ENCODE measurements around the gene IGSF22.
A peak's percentile ranks its signal among the peaks of the same experiment; 100 is the strongest.

Gene IGSF22

GRCh38 chr11:18726040-18726439, at the start of gene IGSF22:
Gene IGSF22, minus strand, starts transcription at chr11:18726188. Its CDS starts 1,952 bp downstream, at chr11:18724236.
- DNase-seq (ENCODE audit: low spot score): no peak

GRCh38 chr11:18774801-18775200, 48.8 kb upstream of the IGSF22 start:
- DNase-seq (ENCODE audit: low spot score): no peak

GRCh38 chr11:18773681-18774080, 47.7 kb upstream of the IGSF22 start:
- no peak for DNase-seq (ENCODE audit: low spot score)

- no peak for DNase-seq (ENCODE audit: low spot score)
Observed at GRCh38 chr11:18773104-18773503, 47.1 kb upstream of the IGSF22 start.

- DNase-seq (ENCODE audit: low spot score): no peak
Observed at GRCh38 chr11:18772211-18772610, 46.2 kb upstream of the IGSF22 start.

- no peak for DNase-seq (ENCODE audit: low spot score)
Observed at GRCh38 chr11:18771266-18772035, 45.5 kb upstream of the IGSF22 start.

- no peak for DNase-seq (ENCODE audit: low spot score)
Observed at GRCh38 chr11:18770479-18771125, 44.6 kb upstream of the IGSF22 start.

- DNase-seq (ENCODE audit: low spot score): no peak
Observed at GRCh38 chr11:18769802-18770456, 43.9 kb upstream of the IGSF22 start.

GRCh38 chr11:18768978-18769377, 43.0 kb upstream of the IGSF22 start:
- no peak for DNase-seq (ENCODE audit: low spot score)

- DNase-seq (ENCODE audit: low spot score): no peak
Observed at GRCh38 chr11:18768472-18768901, 42.5 kb upstream of the IGSF22 start.

- DNase-seq (ENCODE audit: low spot score): no peak
Observed at GRCh38 chr11:18766015-18766414, 40.0 kb upstream of the IGSF22 start.

- DNase-seq (ENCODE audit: low spot score): no peak
Observed at GRCh38 chr11:18765554-18765953, 39.6 kb upstream of the IGSF22 start.

GRCh38 chr11:18761741-18762140, 35.8 kb upstream of the IGSF22 start:
- DNase-seq (ENCODE audit: low spot score): no peak

GRCh38 chr11:18761144-18761543, 35.2 kb upstream of the IGSF22 start:
- no peak for DNase-seq (ENCODE audit: low spot score)

- no peak for DNase-seq (ENCODE audit: low spot score)
Observed at GRCh38 chr11:18757811-18758210, 31.8 kb upstream of the IGSF22 start.

GRCh38 chr11:18756889-18757288, 30.9 kb upstream of the IGSF22 start:
- no peak for DNase-seq (ENCODE audit: low spot score)

GRCh38 chr11:18754308-18754707, 28.3 kb upstream of the IGSF22 start:
- DNase-seq (ENCODE audit: low spot score): no peak

- DNase-seq (ENCODE audit: low spot score): no peak
Observed at GRCh38 chr11:18752502-18752901, 26.5 kb upstream of the IGSF22 start.

GRCh38 chr11:18750944-18751343, 25.0 kb upstream of the IGSF22 start:
- no peak for DNase-seq (ENCODE audit: low spot score)

- peak; percentile 84 for DNase-seq (ENCODE audit: low spot score)
Observed at GRCh38 chr11:18749681-18750319, 23.8 kb upstream of the IGSF22 start.

- no peak for DNase-seq (ENCODE audit: low spot score)
Observed at GRCh38 chr11:18748766-18749365, 22.9 kb upstream of the IGSF22 start.

GRCh38 chr11:18745251-18745650, 19.3 kb upstream of the IGSF22 start:
- DNase-seq (ENCODE audit: low spot score): no peak

Measured in AG20443 (cell line).